ENCODE results near the gene GPC5.

- no peak for TF ChIP-seq CTCF (IDR thresholded peaks at IDR 0.05)
- no peak for TF ChIP-seq EZH2 (IDR thresholded peaks at IDR 0.05)
- no peak for TF ChIP-seq EZH2phosphoT487 (IDR thresholded peaks at IDR 0.05)
These were observed 141.1 kb downstream of the GPC5 start for GRCh38 chr13:91539286-91540157.
